Transverse colon (tissue), 4 donors: ENCODE measurements around the gene STX10. TPM values are rescaled to one million over a fixed set of nuclear protein-coding genes. Genes with fewer than 3 reads are reported as not detected.

Experiments used
- DNase-seq: peaks from one replicate; pipeline ENCODE4 v3.0.0-alpha.2; 2019
- H3K27ac ChIP-seq, 4 donors: fragments of 200-600 bp; sonication (generic); 2 replicates each; pipeline ENCODE4 v1.5.1; 2016 to 2018; ENCODE audit warnings: inconsistent platforms in 4 of 4
- H3K27me3 ChIP-seq: fragments of 200-600 bp; sonication (generic); 2 replicates; pipeline ENCODE4 v1.5.1; 2017; ENCODE audit warnings: inconsistent platforms
- H3K36me3 ChIP-seq, 4 donors: fragments of 200-600 bp; sonication (generic); 2 replicates each; pipeline ENCODE4 v1.5.1; 2017 to 2019; ENCODE audit warnings: inconsistent platforms in 4 of 4
- H3K4me1 ChIP-seq, 4 donors: fragments of 200-600 bp; sonication (generic); 2 replicates each; pipeline ENCODE4 v1.5.1; 2017 to 2020; ENCODE audit warnings: inconsistent platforms in 4 of 4
- H3K4me3 ChIP-seq, 4 donors: fragments of 200-600 bp; sonication (generic); 1 replicate in 1 of 4; 2 replicates in 3 of 4; pipeline versions ENCODE4 v1.5.1 to v1.6.1; 2017 to 2019; ENCODE audit warnings: inconsistent platforms in 4 of 4
- H3K9me3 ChIP-seq, 2 donors: fragments of 200-600 bp; sonication (generic); 2 replicates each; pipeline ENCODE4 v1.5.1; 2017 to 2019; ENCODE audit warnings: inconsistent platforms in 2 of 2
- EP300 ChIP-seq: sonication (generic); formaldehyde crosslinking; IDR thresholded peaks from one replicate; pipeline ENCODE4 v1.6.1; 2017; ENCODE audit warnings: antibody characterized with exemption, low read depth
- POLR2A ChIP-seq: fragments of 450-650 bp; IDR thresholded peaks from one replicate; pipeline ENCODE4 v1.6.1; 2016; ENCODE audit warnings: antibody characterized with exemption, mild to moderate bottlenecking, moderate library complexity
- POLR2AphosphoS5 ChIP-seq, 3 donors: sonication (generic); formaldehyde crosslinking; IDR thresholded peaks; one replicate each; pipeline ENCODE4 v1.6.1; 2016; ENCODE audit warnings: antibody characterized with exemption in 3 of 3
- WGBS, 2 donors: methylation state at CpG; one replicate each; pipeline ENCODE4 v1.1.5; 2018; ENCODE audit warnings: low coverage in 1 of 2; 5-methylcytosine and 5-hydroxymethylcytosine counted together
- in situ Hi-C, 4 donors: fragments of 200-750 bp; cut with MboI; loops; one replicate each; pipeline versions ENCODE4 v1.15.0 to v1.15.1; 2017; ENCODE audit warnings: low sequenced_read_pairs in 3 of 4, low pct_ligation_motif_present in 1 of 4, low pct_unique_long_range_greater_than_20kb in 1 of 4
- intact Hi-C: fragments of 100-400 bp; cut with DNase I; formaldehyde crosslinking; loops from one replicate; pipeline ENCODE4 v1.15.1; 2023; ENCODE audit warnings: low total_unique reads
- total RNA-seq, 4 donors: library from RNA; depleted of rRNA; stranded (reverse); fragments of >200 nt; gene quantifications; one replicate each; pipeline ENCODE4 v1.1.0, GENCODE V29; 2016
- TF ChIP-seq, protein P1 (sequence below), 5 experiments: fragments of 200-600 bp in 3 of 5; fragments of 450-650 bp in 2 of 5; sonication (generic) in 3 of 5; IDR thresholded peaks; 1 replicate in 2 of 5; 2 replicates in 3 of 5; pipeline ENCODE4 v1.5.1; 2016 to 2017; ENCODE audit warnings: antibody characterized with exemption in 5 of 5, inconsistent platforms in 3 of 5, mild to moderate bottlenecking in 2 of 5, moderate library complexity in 1 of 5

The STX10 gene
- total RNA-seq, 4 donors from 2014 or later, result 69.7 to 164 (median 84.2) TPM

DNA sequence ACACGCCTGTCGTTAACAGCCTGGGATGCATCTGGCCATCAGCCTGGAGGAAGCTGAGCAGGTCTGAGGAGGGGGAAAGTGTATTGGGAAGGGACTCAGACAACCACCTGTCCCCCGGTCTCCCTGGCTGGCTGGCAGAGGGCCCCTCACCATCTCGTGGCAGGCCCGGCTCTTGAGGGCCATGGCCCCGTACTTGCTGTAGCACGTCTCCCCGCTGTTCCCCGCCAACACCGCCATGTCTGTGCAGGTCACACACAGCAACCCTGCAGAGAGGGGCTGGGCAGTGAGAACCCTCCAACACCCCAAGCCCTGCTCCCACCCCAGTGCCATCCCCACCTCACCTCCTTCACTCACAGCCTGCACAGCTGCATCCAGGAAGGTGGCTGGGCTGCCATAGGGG, 37.6 kb downstream of the STX10 start:
- Histone ChIP-seq H3K36me3 (no peaks in the 10 kb centered on the region), H3K9me3 (no peaks in the 10 kb centered on the region), H3K27ac (no peak overlapping the region), H3K27me3 (no peaks in the 10 kb centered on the region), H3K4me1 (peaks cover 5 to 18% (median 16%) of the 10 kb centered on the region in 4 donors), H3K4me3 (no peak overlapping the region)
- intact Hi-C loops (no loop called here), in situ Hi-C loops (loop anchor here in 1 of 4 donors (25.0 kb wide), 1 partner anchor 150 kb away; no protein-coding TSS in a partner anchor)
- no peak for DNase-seq
- WGBS, 2 donors, result 87 to 100% methylated on average over 2 to 10 of the region's 10 CpGs
- TF ChIP-seq EP300 (no peak), POLR2AphosphoS5 (IDR thresholded peaks at IDR 0.05) (no peak), POLR2A (no peak)
- TF ChIP-seq, protein P1, sequence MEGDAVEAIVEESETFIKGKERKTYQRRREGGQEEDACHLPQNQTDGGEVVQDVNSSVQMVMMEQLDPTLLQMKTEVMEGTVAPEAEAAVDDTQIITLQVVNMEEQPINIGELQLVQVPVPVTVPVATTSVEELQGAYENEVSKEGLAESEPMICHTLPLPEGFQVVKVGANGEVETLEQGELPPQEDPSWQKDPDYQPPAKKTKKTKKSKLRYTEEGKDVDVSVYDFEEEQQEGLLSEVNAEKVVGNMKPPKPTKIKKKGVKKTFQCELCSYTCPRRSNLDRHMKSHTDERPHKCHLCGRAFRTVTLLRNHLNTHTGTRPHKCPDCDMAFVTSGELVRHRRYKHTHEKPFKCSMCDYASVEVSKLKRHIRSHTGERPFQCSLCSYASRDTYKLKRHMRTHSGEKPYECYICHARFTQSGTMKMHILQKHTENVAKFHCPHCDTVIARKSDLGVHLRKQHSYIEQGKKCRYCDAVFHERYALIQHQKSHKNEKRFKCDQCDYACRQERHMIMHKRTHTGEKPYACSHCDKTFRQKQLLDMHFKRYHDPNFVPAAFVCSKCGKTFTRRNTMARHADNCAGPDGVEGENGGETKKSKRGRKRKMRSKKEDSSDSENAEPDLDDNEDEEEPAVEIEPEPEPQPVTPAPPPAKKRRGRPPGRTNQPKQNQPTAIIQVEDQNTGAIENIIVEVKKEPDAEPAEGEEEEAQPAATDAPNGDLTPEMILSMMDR (IDR thresholded peaks at IDR 0.05), result no peak

DNA sequence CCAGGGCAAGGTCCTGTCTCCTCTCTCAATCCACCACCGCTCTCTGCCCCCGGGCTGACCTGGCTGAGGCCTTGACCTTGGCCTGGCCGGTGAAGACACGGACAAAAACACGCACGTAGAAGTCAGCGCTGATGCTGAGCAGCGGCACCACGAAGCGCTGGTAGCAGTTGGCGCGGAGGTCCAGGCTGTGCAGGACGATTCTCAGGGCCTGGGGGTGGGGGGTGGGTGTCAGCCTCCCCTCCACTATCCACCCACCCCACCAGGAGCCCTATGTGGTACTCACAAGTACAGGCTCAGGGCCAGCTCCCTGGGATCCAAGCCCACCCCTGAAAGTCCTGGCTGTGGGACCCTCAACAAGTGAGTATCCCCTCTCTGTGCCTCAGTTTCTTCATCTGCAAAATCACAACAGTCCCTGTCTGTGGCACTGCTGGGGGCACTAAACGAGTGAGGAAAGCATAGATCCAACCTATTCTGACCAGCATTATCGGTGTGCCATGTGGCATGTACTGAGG, 40.0 kb downstream of the STX10 start:
- Histone ChIP-seq H3K27me3 (no peaks in the 10 kb centered on the region), H3K36me3 (peaks cover 0 to 3% (median 0%) of the 10 kb centered on the region in 4 donors), H3K4me1 (no peaks in the 10 kb centered on the region), H3K9me3 (no peaks in the 10 kb centered on the region), H3K4me3 (no peak overlapping the region), H3K27ac (no peak overlapping the region)
- DNase-seq, result no peak
- in situ Hi-C loops, result loop anchor here in 1 of 4 donors (25.0 kb wide), 1 partner anchor 152 kb away; no protein-coding TSS in a partner anchor
- intact Hi-C loops, result no loop called here
- TF ChIP-seq POLR2AphosphoS5 (IDR thresholded peaks at IDR 0.05) (no peak), POLR2A (no peak), EP300 (no peak)
- TF ChIP-seq, protein P1 (IDR thresholded peaks at IDR 0.05), result no peak
- 93% methylated on average over 15 of the region's 15 CpGs; no CpG with 5 or more reads in 1 of the 2 donors for WGBS, 2 donors

DNA sequence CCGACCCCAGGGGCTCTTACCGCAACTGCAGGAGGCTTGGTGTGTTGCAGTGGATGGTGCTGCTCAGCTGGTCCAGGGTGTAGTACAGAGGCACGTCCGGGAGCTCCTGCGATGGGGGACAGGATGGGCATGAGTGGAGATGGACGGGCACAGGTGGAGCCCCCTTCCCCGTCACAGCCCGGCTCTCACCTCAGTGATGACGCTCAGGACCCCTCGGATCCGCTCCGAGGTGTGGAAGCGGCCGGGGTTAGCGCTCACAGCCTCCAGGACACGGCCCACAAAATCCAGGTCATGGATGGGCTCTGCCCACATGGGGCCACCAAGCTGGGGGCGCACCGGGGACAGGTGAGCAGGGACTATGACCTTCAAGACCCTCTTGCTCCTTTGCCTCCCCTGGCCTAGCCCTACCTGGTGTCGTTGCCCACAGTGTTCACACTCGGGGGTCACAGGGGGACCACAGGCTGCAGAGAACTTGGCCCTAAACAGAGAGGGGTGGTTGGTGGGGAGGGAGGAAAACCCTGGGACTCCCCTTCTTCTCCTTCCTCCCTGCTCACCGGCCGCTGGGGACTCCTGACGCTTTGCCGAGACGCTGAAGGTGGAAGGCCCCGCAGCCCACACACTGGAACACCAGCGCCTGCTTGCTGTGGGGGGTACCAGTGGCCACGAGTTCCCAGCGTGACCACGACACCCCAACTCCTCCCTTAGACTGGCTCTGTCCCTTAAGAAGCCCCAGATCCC, 40.6 kb downstream of the STX10 start:
- H3K36me3 ChIP-seq, result peaks cover 0 to 3% (median 0%) of the 10 kb centered on the region in 4 donors
- no peak overlapping the region for H3K4me3 ChIP-seq
- H3K27me3 ChIP-seq, result no peaks in the 10 kb centered on the region
- no peaks in the 10 kb centered on the region for H3K9me3 ChIP-seq
- TF ChIP-seq EP300 (no peak), POLR2A (no peak), POLR2AphosphoS5 (IDR thresholded peaks at IDR 0.05) (no peak)
- TF ChIP-seq, protein P1 (IDR thresholded peaks at IDR 0.05), result no peak
- intact Hi-C loops (no loop called here), in situ Hi-C loops (loop anchor here in 1 of 4 donors (25.0 kb wide), 1 partner anchor 153 kb away; no protein-coding TSS in a partner anchor)
- no peaks in the 10 kb centered on the region for H3K4me1 ChIP-seq
- 87% methylated on average over 28 of the region's 30 CpGs; no CpG with 5 or more reads in 1 of the 2 donors for WGBS, 2 donors
- DNase-seq, result no peak
- no peak overlapping the region for H3K27ac ChIP-seq
